GM21526 (cell line): ENCODE measurements around the gene ARSG.

Experiments
- ATAC-seq: cut with Tn5 transposase; IDR thresholded peaks from one replicate; pipeline ENCODE4 v1.9.1; 2021; ENCODE audit warnings: moderate library complexity; ENCODE audit not compliant: unreplicated experiment, low FRiP score

The ARSG gene

GRCh38 chr17:68461122-68461539, 169.8 kb downstream of the ARSG start:
- no peak for ATAC-seq

- ATAC-seq, result no peak
Measured at GRCh38 chr17:68461589-68461988, 170.3 kb downstream of the ARSG start.

GRCh38 chr17:68462381-68463210, 171.3 kb downstream of the ARSG start:
- ATAC-seq, result peak; percentile 33

GRCh38 chr17:68463211-68464019, 172.1 kb downstream of the ARSG start:
- no peak for ATAC-seq

GRCh38 chr17:68468334-68468733, 177.0 kb downstream of the ARSG start:
- no peak for ATAC-seq

- no peak for ATAC-seq
Measured at GRCh38 chr17:68468788-68469187, 177.5 kb downstream of the ARSG start.
